Measurements from ENCODE around the gene LBX2.

Gene LBX2

GRCh38 chr2:74457549-74458131 is 41.8 kb downstream of the LBX2 start:
- TF ChIP-seq CTCF (IDR thresholded peaks at IDR 0.05; ENCODE audit: insufficient read depth, missing control alignments) = no peak
- FAIRE-seq = no peak
- DNase-seq (ENCODE audit: insufficient read length, low spot score) = no peak

GRCh38 chr2:74457129-74457548 is 42.3 kb downstream of the LBX2 start:
- DNase-seq (ENCODE audit: insufficient read length, low spot score) (no peak), FAIRE-seq (no peak)

GRCh38 chr2:74454654-74455511 is 44.5 kb downstream of the LBX2 start, which contains the start of gene INO80B:
Gene INO80B (plus strand): TSS chr2:74455087. CDS start chr2:74455117, 30 bp downstream.
- TF ChIP-seq CTCF (IDR thresholded peaks at IDR 0.05; ENCODE audit: insufficient read depth, missing control alignments) = no peak
- FAIRE-seq = peak; percentile 64
- no peak for DNase-seq (ENCODE audit: insufficient read length, low spot score)

More at GRCh38 chr2:74457129-74457548, 42.3 kb downstream of the LBX2 start:
- TF ChIP-seq CTCF (IDR thresholded peaks at IDR 0.05; ENCODE audit: insufficient read depth, missing control alignments) = no peak

GRCh38 chr2:74450570-74451190 is 48.7 kb downstream of the LBX2 start:
- FAIRE-seq (no peak), DNase-seq (ENCODE audit: insufficient read length, low spot score) (no peak)
- TF ChIP-seq CTCF (IDR thresholded peaks at IDR 0.05; ENCODE audit: insufficient read depth, missing control alignments) = no peak

GRCh38 chr2:74448771-74449170 is 50.6 kb downstream of the LBX2 start:
- FAIRE-seq (no peak), DNase-seq (ENCODE audit: insufficient read length, low spot score) (no peak)
- TF ChIP-seq CTCF (IDR thresholded peaks at IDR 0.05; ENCODE audit: insufficient read depth, missing control alignments) = no peak
